HG03196 (cell line): ENCODE measurements around the gene RAD51AP2.

Experiments used
- ATAC-seq: cut with Tn5 transposase; IDR thresholded peaks from one replicate; pipeline ENCODE4 v1.9.1; 2021; ENCODE audit not compliant: unreplicated experiment

Gene RAD51AP2

GRCh38 chr2:17470855-17471641, 47.2 kb downstream of the RAD51AP2 start:
- no peak for ATAC-seq

GRCh38 chr2:17461087-17461475, 57.2 kb downstream of the RAD51AP2 start:
- ATAC-seq, result no peak
